ENCODE measurements around the gene DCTN2. TPM values are rescaled to one million over a fixed set of nuclear protein-coding genes. Genes with fewer than 3 reads are reported as not detected.
A peak's percentile ranks its signal among the peaks of the same experiment; 100 is the strongest.

The DCTN2 gene
- total and polyA plus RNA-seq, 4 donors: 122 to 159 (median 133) TPM

GRCh38 chr12:57586832-57587429, 39.9 kb upstream of the DCTN2 start:
- no peak for ATAC-seq (ENCODE audit: low FRiP score)
- Histone ChIP-seq H3K9me3 (ENCODE audit: control insufficient read depth, low read length) (no peaks in the 10 kb centered on the region), H3K4me3 (ENCODE audit: low read length in 2 of 2) (no peak overlapping the region), H3K27me3 (ENCODE audit: control insufficient read depth in 1 of 2, insufficient read depth in 2 of 2, low read length in 1 of 2) (no peaks in the 10 kb centered on the region), H3K36me3 (ENCODE audit: control insufficient read depth in 1 of 2, insufficient read depth in 2 of 2, low read length in 1 of 2) (no peaks in the 10 kb centered on the region), H3K27ac (ENCODE audit: low read depth in 1 of 2, low read length in 2 of 2) (no peak overlapping the region), H3K4me1 (ENCODE audit: control insufficient read depth in 1 of 2, insufficient read depth in 2 of 2, low read length in 2 of 2) (no peaks in the 10 kb centered on the region)
- intact Hi-C loops (cut with DNase I): no loop called here
- peak in 1 of 2 donors; percentile 5 for DNase-seq
- WGBS, 2 donors: 89 to 90% methylated on average over 3 of the region's 3 CpGs

- Histone ChIP-seq H3K4me3 (ENCODE audit: low read length in 2 of 2) (no peak overlapping the region), H3K36me3 (ENCODE audit: control insufficient read depth in 1 of 2, insufficient read depth in 2 of 2, low read length in 1 of 2) (peaks cover 0 to 2% of the 10 kb centered on the region in 2 donors), H3K27ac (ENCODE audit: low read depth in 1 of 2, low read length in 2 of 2) (no peak overlapping the region), H3K4me1 (ENCODE audit: control insufficient read depth in 1 of 2, insufficient read depth in 2 of 2, low read length in 2 of 2) (no peaks in the 10 kb centered on the region), H3K27me3 (ENCODE audit: control insufficient read depth in 1 of 2, insufficient read depth in 2 of 2, low read length in 1 of 2) (no peaks in the 10 kb centered on the region), H3K9me3 (ENCODE audit: control insufficient read depth, low read length) (no peaks in the 10 kb centered on the region)
- 90 to 93% methylated on average over 3 of the region's 3 CpGs for WGBS, 2 donors
- DNase-seq (no peak), ATAC-seq (ENCODE audit: low FRiP score) (no peak)
- intact Hi-C loops (cut with DNase I): no loop called here
These were observed 39.1 kb upstream of the DCTN2 start for GRCh38 chr12:57586128-57586527.

GRCh38 chr12:57585156-57585555, 38.2 kb upstream of the DCTN2 start:
- Histone ChIP-seq H3K36me3 (ENCODE audit: control insufficient read depth in 1 of 2, insufficient read depth in 2 of 2, low read length in 1 of 2) (peaks cover 0 to 2% of the 10 kb centered on the region in 2 donors), H3K27ac (ENCODE audit: low read depth in 1 of 2, low read length in 2 of 2) (no peak overlapping the region), H3K4me1 (ENCODE audit: control insufficient read depth in 1 of 2, insufficient read depth in 2 of 2, low read length in 2 of 2) (no peaks in the 10 kb centered on the region), H3K4me3 (ENCODE audit: low read length in 2 of 2) (no peak overlapping the region), H3K27me3 (ENCODE audit: control insufficient read depth in 1 of 2, insufficient read depth in 2 of 2, low read length in 1 of 2) (no peaks in the 10 kb centered on the region), H3K9me3 (ENCODE audit: control insufficient read depth, low read length) (no peaks in the 10 kb centered on the region)
- 76 to 82% methylated on average over 2 of the region's 2 CpGs for WGBS, 2 donors
- intact Hi-C loops (cut with DNase I): no loop called here
- ATAC-seq (ENCODE audit: low FRiP score) (no peak), DNase-seq (no peak)

GRCh38 chr12:57584690-57585089, 37.7 kb upstream of the DCTN2 start:
- DNase-seq (no peak), ATAC-seq (ENCODE audit: low FRiP score) (no peak)
- H3K4me1 ChIP-seq (ENCODE audit: control insufficient read depth in 1 of 2, insufficient read depth in 2 of 2, low read length in 2 of 2): no peaks in the 10 kb centered on the region
- H3K9me3 ChIP-seq (ENCODE audit: control insufficient read depth, low read length): no peaks in the 10 kb centered on the region
- H3K4me3 ChIP-seq (ENCODE audit: low read length in 2 of 2): no peak overlapping the region
- peaks cover 0 to 2% of the 10 kb centered on the region in 2 donors for H3K36me3 ChIP-seq (ENCODE audit: control insufficient read depth in 1 of 2, insufficient read depth in 2 of 2, low read length in 1 of 2)
- no peak overlapping the region for H3K27ac ChIP-seq (ENCODE audit: low read depth in 1 of 2, low read length in 2 of 2)
- intact Hi-C loops (cut with DNase I): loop anchor here in 1 of 2 donors (5.0 kb wide), 1 partner anchor 108 kb away; the partner anchor contains the start of gene OS9
- no peaks in the 10 kb centered on the region for H3K27me3 ChIP-seq (ENCODE audit: control insufficient read depth in 1 of 2, insufficient read depth in 2 of 2, low read length in 1 of 2)

GRCh38 chr12:57584050-57584449, 37.1 kb upstream of the DCTN2 start:
- DNase-seq: peak in 1 of 2 donors; percentile 5
- WGBS, 2 donors: 95 to 97% methylated on average over 2 of the region's 2 CpGs
- Histone ChIP-seq H3K4me1 (ENCODE audit: control insufficient read depth in 1 of 2, insufficient read depth in 2 of 2, low read length in 2 of 2) (no peaks in the 10 kb centered on the region), H3K27ac (ENCODE audit: low read depth in 1 of 2, low read length in 2 of 2) (no peak overlapping the region), H3K9me3 (ENCODE audit: control insufficient read depth, low read length) (no peaks in the 10 kb centered on the region), H3K27me3 (ENCODE audit: control insufficient read depth in 1 of 2, insufficient read depth in 2 of 2, low read length in 1 of 2) (no peaks in the 10 kb centered on the region), H3K36me3 (ENCODE audit: control insufficient read depth in 1 of 2, insufficient read depth in 2 of 2, low read length in 1 of 2) (peaks cover 0 to 2% of the 10 kb centered on the region in 2 donors), H3K4me3 (ENCODE audit: low read length in 2 of 2) (no peak overlapping the region)
- ATAC-seq (ENCODE audit: low FRiP score): no peak
- intact Hi-C loops (cut with DNase I): loop anchor here in 1 of 2 donors (5.0 kb wide), 1 partner anchor 108 kb away; the partner anchor contains the start of gene OS9

- Histone ChIP-seq H3K36me3 (ENCODE audit: control insufficient read depth in 1 of 2, insufficient read depth in 2 of 2, low read length in 1 of 2) (peaks cover 0 to 2% of the 10 kb centered on the region in 2 donors), H3K9me3 (ENCODE audit: control insufficient read depth, low read length) (no peaks in the 10 kb centered on the region), H3K27me3 (ENCODE audit: control insufficient read depth in 1 of 2, insufficient read depth in 2 of 2, low read length in 1 of 2) (no peaks in the 10 kb centered on the region), H3K27ac (ENCODE audit: low read depth in 1 of 2, low read length in 2 of 2) (no peak overlapping the region), H3K4me1 (ENCODE audit: control insufficient read depth in 1 of 2, insufficient read depth in 2 of 2, low read length in 2 of 2) (no peaks in the 10 kb centered on the region), H3K4me3 (ENCODE audit: low read length in 2 of 2) (no peak overlapping the region)
- intact Hi-C loops (cut with DNase I): loop anchor here (1.0 to 5.0 kb wide), 3 partner anchors 38 to 109 kb away; partner anchors contain the start of gene OS9 (in 1 of the 2)
- 45 to 47% methylated on average over 13 of the region's 13 CpGs for WGBS, 2 donors
- ATAC-seq (ENCODE audit: low FRiP score) (peak; percentile 93), DNase-seq (no peak)
These were observed 36.2 kb upstream of the DCTN2 start for GRCh38 chr12:57583008-57583831.

GRCh38 chr12:57582440-57582839, 35.4 kb upstream of the DCTN2 start:
- ATAC-seq (ENCODE audit: low FRiP score): no peak
- H3K4me3 ChIP-seq (ENCODE audit: low read length in 2 of 2): no peak overlapping the region
- 91 to 100% methylated on average over 1 of the region's 1 CpG for WGBS, 2 donors

GRCh38 chr12:57581802-57582201, 34.8 kb upstream of the DCTN2 start:
- H3K36me3 ChIP-seq (ENCODE audit: control insufficient read depth in 1 of 2, insufficient read depth in 2 of 2, low read length in 1 of 2): peaks cover 0 to 2% of the 10 kb centered on the region in 2 donors
- no peak overlapping the region for H3K4me3 ChIP-seq (ENCODE audit: low read length in 2 of 2)
- no peaks in the 10 kb centered on the region for H3K27me3 ChIP-seq (ENCODE audit: control insufficient read depth in 1 of 2, insufficient read depth in 2 of 2, low read length in 1 of 2)
- ATAC-seq (ENCODE audit: low FRiP score): no peak
- intact Hi-C loops (cut with DNase I): loop anchor here (2.0 to 5.0 kb wide), 2 partner anchors 39 to 110 kb away; partner anchors contain the start of gene OS9 (in 1 of the 2)
- H3K27ac ChIP-seq (ENCODE audit: low read depth in 1 of 2, low read length in 2 of 2): no peak overlapping the region
- no peak for DNase-seq
- no peaks in the 10 kb centered on the region for H3K9me3 ChIP-seq (ENCODE audit: control insufficient read depth, low read length)
- 87 to 90% methylated on average over 1 of the region's 1 CpG for WGBS, 2 donors
- no peaks in the 10 kb centered on the region for H3K4me1 ChIP-seq (ENCODE audit: control insufficient read depth in 1 of 2, insufficient read depth in 2 of 2, low read length in 2 of 2)

More at GRCh38 chr12:57582440-57582839, 35.4 kb upstream of the DCTN2 start:
- no peak for DNase-seq
- intact Hi-C loops (cut with DNase I): loop anchor here (2.0 to 5.0 kb wide), 2 partner anchors 38 to 110 kb away; partner anchors contain the start of gene OS9 (in 1 of the 2)
- H3K4me1 ChIP-seq (ENCODE audit: control insufficient read depth in 1 of 2, insufficient read depth in 2 of 2, low read length in 2 of 2): no peaks in the 10 kb centered on the region
- no peaks in the 10 kb centered on the region for H3K9me3 ChIP-seq (ENCODE audit: control insufficient read depth, low read length)
- no peaks in the 10 kb centered on the region for H3K27me3 ChIP-seq (ENCODE audit: control insufficient read depth in 1 of 2, insufficient read depth in 2 of 2, low read length in 1 of 2)
- peaks cover 0 to 2% of the 10 kb centered on the region in 2 donors for H3K36me3 ChIP-seq (ENCODE audit: control insufficient read depth in 1 of 2, insufficient read depth in 2 of 2, low read length in 1 of 2)
- no peak overlapping the region for H3K27ac ChIP-seq (ENCODE audit: low read depth in 1 of 2, low read length in 2 of 2)

Data from aorta (tissue), 5 donors.